ENCODE results near the gene SYCE1L.
"Not testable (repeated sequence)": the region's sequence is repeated elsewhere in the genome, so short reads cannot be mapped to it uniquely, and the experiment has no call there.

SYCE1L gene

DNA sequence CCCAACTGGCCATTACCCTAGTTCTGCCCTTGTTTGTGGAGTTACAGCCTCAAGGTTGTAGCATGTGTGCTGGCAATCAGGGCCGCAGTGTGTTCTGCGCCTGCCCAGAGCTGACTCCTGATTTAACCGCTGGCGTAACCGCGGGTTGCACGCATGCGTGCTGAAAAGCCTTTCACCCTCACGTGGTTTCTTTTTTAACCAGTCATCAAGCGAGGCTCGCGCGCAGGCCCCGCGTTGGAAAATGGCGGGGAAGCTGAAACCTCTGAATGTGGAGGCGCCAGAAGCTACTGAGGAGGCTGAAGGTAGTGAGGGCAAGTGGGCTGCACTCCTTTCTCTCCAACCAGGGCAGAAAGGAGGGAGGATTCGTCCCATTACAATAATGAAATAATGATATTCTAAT is at the start of gene SYCE1L:
Gene SYCE1L, plus strand, starts transcription at position 198 of the 400 bp plus-strand sequence. Its CDS starts 44 bp downstream, at position 242.
- no peak for DNase-seq

GRCh38 chr16:77157346-77158058 is 41.7 kb upstream of the SYCE1L start:
- DNase-seq: no peak

DNA sequence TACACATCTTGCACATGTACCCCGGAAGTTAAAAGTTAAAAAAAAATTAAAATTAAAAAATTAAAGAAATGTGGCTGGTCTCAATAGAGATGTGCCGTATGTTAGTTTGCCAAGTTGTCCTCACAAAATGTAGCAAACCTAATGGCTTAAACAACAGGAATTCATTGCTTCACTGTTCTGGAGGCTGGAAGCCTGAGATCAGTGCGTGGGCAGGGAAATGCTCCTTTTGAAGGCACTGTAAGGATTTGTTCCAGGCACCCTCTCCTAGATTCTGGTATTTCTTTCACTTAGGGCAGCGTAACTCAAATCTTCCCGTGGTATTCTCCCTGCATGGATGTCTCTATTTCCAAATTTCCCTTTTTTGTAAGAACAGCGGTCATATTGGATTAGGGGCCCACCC is 40.9 kb upstream of the SYCE1L start:
- no peak for DNase-seq

DNA sequence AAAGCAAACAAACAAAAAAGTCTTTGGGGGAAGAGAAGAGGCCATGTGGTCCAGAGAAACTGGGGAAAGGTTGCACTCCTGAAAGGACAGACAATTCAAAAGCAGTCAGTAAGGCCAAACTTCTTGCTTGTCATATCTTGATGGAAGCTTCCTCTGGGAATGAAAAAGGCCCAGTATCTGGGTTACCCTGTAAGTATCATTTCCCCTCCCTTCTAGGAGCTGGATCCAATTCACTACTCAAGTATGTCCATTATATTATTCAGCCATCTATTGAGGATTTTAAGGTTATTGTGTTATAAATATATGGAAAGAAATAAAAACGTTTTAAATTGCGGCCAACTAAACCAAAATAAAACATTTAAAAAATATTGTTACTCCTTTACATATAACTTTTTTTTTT is 34.2 kb upstream of the SYCE1L start:
- DNase-seq: no peak

- DNase-seq: not testable (repeated sequence)
Measured at GRCh38 chr16:77165536-77166236, 33.5 kb upstream of the SYCE1L start.

GRCh38 chr16:77166726-77167125 is 32.5 kb upstream of the SYCE1L start:
- no peak for DNase-seq

DNA sequence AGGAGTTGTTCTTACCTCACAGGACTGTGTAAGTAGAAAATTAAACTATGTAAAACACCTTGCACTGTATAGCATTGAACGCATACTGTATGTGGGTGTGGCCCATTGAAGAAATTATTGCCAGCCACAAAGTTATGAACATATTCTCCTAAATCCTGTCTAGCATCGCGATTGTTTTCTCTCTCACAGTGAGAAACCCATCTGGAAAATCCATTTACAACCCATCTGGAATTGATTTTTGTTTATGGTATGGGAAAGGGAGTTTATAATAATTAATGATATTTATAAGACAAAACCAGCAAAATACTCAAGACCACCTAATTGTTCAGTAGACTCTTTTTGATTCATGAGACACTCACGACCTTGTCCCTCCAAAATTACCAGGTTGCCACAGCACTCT is 30.3 kb upstream of the SYCE1L start:
- DNase-seq: no peak

DNA sequence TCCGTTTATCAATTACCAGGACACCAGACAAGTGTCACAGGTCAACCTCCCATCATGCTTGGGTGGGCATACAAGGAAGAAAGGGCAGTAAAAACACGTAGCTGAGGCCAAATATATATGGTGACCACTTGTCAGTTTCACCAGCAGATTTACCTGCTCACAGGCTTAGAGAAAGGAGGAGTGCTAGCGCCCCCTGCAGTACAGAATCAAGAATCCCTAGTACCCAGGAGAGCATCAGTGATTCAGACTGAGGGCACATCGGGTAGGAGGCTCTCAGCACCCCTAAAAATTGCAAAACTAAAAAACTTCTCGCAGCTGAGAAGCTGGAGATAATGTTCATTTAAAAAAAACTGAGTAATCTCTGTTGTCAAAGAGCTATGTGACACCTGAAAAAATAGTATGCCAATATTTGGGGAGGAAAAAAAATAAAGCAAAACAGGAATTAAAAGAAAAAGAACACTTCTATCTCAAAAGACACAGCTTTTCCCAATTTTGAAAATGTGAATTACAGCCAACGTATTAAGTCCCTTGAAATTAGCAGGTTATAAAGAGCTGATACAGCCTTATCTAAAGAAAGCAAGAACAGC is 29.5 kb upstream of the SYCE1L start:
- DNase-seq: no peak

- DNase-seq: no peak
Measured at GRCh38 chr16:77170805-77171204, 28.4 kb upstream of the SYCE1L start.

DNA sequence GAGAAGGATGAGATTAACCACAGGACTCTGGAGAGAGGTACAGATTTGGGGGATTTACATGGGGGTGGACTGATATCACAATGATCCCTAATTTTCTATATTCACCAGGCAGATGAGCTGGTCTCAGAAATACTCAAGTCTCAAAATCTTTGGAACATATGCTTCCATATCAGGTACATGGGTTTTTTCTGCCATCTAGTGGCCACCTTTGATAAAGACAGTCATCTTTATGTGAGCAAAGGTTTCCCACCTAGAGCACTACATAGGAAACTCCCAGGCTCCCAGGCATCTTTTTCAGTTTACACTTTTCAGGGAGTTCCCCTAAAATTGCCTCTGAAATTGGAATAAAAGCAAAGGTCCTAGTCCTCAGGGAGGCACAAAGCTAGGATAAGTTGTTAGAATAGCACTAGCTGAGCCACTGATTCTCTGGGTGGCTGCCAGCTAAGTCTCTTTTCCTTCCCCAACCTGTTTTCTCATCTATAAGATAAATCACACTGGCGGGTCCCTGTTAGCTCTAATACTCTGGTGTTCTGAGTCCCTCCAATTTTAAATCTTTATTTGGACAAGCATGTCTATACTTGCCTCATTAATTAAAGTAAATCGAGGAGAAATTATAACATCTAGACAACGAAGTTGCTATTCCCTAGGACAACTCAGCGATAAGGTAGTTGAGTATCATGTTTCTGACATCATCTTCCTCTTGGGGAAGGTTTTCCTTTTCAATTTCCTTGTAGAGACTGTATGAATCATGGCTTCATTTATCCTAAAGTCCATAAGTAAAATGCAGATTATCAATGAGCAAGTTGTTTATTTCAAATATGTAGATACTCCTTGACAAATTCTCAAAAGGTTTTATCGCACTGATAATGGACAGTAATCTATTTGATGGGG is 27.2 kb upstream of the SYCE1L start:
- peak; percentile 52 for DNase-seq

DNA sequence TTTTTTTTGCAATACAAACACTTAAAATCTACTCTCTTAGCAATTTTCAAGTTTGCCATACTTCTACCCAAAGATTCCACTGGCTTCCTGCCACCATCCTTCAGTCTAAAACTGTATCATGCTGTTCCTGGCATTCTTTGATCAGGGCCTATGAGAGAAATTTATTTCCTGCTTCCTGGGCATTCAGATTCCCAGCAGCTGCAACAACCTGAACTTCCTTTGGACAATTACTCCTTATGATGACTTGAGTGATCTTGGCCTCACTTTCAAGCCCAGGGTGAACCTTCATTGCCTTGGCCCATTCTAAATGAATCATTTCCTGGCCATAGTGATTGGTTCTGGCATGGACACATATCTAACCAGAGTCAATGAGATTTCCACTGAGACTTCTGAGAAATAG is 26.3 kb upstream of the SYCE1L start:
- no peak for DNase-seq

DNA sequence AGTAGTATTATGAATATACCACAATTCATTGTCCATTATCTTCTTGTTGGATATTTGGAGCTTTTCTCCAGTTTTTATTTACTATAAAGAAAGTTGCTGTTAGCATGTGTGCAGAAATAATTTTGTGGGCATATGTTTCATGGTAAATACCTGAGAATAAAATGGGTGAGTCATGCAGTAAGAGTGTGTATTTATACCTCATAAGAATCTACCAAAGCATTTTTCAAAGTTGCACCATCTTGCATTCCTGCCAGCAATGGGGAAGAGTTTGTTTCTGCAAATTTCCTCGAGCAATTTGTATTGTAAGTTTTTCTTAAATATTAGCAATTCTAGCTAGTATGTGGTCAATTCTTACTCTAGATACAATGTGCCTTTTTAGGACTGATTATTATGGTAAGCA is 16.1 kb upstream of the SYCE1L start:
- no peak for DNase-seq

DNA sequence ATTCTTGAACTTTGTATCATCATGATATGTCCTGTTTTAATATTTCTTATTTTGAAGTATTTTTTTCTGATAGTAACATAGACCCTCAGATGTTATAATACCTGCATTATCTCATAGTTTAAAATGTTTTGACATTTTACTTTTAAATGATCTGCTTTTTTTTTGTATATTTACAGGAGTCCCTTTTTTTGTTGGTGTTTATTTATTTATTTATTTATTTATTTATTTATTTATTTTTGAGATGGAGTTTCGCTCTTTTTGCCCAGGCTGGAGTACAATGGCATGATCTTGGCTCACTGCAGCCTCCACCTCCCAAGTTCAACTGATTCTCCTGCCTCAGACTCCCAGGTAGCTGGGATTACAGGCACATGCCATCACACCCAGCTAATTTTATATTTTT is 12.9 kb upstream of the SYCE1L start:
- not testable (repeated sequence) for DNase-seq

DNA sequence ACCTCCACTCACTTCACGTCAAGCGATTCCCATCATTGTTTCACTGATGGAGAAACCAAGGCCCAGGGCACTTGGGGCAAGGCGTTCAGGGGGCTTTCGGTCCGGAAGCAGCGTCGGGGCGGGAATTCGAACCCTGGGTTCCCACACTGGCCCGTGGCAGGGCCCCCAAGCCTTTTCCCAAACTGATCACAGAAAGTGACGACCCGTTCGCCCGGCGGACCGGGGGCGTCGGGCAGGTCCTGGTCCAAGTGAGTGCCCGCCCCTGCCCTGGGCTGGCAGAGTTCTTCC is 9.1 kb upstream of the SYCE1L start:
- DNase-seq: no peak

- peak; percentile 98 for DNase-seq
Measured at GRCh38 chr16:77190478-77191258, 8.5 kb upstream of the SYCE1L start, which contains the start of gene MON1B. Gene MON1B, plus strand, starts transcription at chr16:77191190. Its CDS starts 296 bp downstream, at chr16:77191486.

DNA sequence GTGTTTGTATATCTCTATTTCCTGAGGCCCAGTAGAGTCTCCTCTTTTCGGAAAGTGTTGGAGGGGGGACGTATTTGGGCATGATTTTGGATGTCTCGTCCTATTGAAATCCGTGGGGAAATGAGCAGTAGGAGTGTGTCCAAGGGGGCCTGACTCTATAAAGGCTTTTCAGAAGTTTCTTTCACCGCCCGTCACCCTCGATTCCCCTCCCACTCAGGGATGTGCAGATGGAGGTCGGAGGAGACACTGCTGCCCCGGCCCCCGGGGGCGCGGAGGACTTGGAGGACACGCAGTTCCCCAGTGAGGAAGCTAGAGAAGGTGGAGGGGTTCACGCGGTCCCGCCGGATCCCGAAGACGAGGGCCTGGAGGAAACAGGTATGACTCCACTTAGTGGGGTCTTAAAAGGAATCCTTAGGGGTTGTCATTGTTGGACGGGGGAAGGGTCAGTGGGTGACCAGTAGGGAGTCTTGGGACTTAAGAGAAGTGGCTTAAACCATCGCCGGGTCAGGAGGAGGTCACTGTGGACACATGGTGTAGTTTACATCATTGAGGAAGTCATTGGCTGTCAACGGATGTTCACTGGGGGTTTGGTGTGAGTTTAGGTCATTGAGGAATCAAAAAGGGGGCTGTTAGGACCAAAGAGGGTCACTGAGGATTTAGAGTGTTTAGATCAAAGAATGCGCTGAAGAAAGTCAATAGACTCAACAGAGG is 7.8 kb upstream of the SYCE1L start:
- no peak for DNase-seq

- DNase-seq: no peak
Measured at GRCh38 chr16:77193377-77193776, 5.8 kb upstream of the SYCE1L start.

GRCh38 chr16:77194295-77195231 is 4.6 kb upstream of the SYCE1L start:
- DNase-seq: no peak

GRCh38 chr16:77195411-77195810 is 3.8 kb upstream of the SYCE1L start:
- DNase-seq: no peak

DNA sequence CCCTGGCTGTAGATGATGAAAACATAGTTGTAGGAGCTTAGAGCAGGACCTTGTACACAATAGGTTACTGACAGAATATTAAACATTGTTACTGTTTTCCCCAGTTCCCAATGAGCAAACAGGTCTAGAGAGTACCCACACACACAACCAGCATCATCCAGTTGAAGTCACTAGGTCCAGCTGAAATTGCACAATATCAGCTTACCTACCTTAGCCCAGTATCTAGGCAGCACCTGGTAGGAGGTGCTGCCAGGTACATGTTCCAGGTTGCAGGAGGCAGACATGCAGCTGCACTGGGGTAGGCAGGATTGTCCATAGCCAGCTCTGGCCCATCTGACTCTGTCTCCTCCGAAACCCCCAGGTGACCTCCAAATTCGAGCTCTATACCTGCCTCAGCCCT is 1.5 kb upstream of the SYCE1L start:
- DNase-seq: no peak

- no peak for DNase-seq
Measured at GRCh38 chr16:77206533-77206932, 7.3 kb downstream of the SYCE1L start.

Measured in midbrain (tissue), 1 donor.